ENCODE results near the gene PCLAF.
"Not testable (repeated sequence)": the region's sequence is repeated elsewhere in the genome, so short reads cannot be mapped to it uniquely, and the experiment has no call there.

Gene PCLAF

GRCh38 chr15:64398575-64398974 is 17.3 kb upstream of the PCLAF start:
- Histone ChIP-seq H3K4me3 (ENCODE audit: low read length, poor library complexity, severe bottlenecking) (no peak overlapping the region), H4K20me1 (ENCODE audit: insufficient read depth, low read length, poor library complexity, severe bottlenecking) (no peaks in the 10 kb centered on the region), H3K9ac (ENCODE audit: low read depth, low read length, poor library complexity, severe bottlenecking) (no peak overlapping the region), H3K79me2 (ENCODE audit: insufficient read depth, low read length) (no peaks in the 10 kb centered on the region), H3K4me2 (ENCODE audit: low read depth, low read length, poor library complexity, severe bottlenecking) (no peak overlapping the region), H3K4me1 (ENCODE audit: insufficient read depth, low read length, poor library complexity, severe bottlenecking) (no peaks in the 10 kb centered on the region), H3K9me2 (replicated peaks; ENCODE audit: low read depth, low read length) (no peaks in the 10 kb centered on the region), H3F3A (ENCODE audit: low read depth) (no peaks in the 10 kb centered on the region), H3K27me3 (ENCODE audit: insufficient read depth, low read length, poor library complexity, severe bottlenecking) (no peaks in the 10 kb centered on the region), H3K9me3 (ENCODE audit: insufficient read depth, low read depth, low read length) (no peaks in the 10 kb centered on the region), H3K36me3 (ENCODE audit: insufficient read depth, low read length) (peaks cover 42% of the 10 kb centered on the region; the same call in 1 of the 2 replicates), H2AFZ (ENCODE audit: low read length) (no peak overlapping the region)
- TF ChIP-seq CTCF (conservative IDR thresholded peaks at IDR 0.05; ENCODE audit: low read length) (no peak), EZH2phosphoT487 (IDR thresholded peaks at IDR 0.05; ENCODE audit: borderline replicate concordance) (no peak)

- Histone ChIP-seq H3K4me3 (ENCODE audit: low read length, poor library complexity, severe bottlenecking) (no peak overlapping the region), H3K4me2 (ENCODE audit: low read depth, low read length, poor library complexity, severe bottlenecking) (no peak overlapping the region), H3K9me3 (ENCODE audit: insufficient read depth, low read depth, low read length) (no peaks in the 10 kb centered on the region), H3K4me1 (ENCODE audit: insufficient read depth, low read length, poor library complexity, severe bottlenecking) (peaks cover 5% of the 10 kb centered on the region), H3K36me3 (ENCODE audit: insufficient read depth, low read length) (peaks cover 42% of the 10 kb centered on the region; the same call in 1 of the 2 replicates), H3K9ac (ENCODE audit: low read depth, low read length, poor library complexity, severe bottlenecking) (no peak overlapping the region), H3K9me2 (replicated peaks; ENCODE audit: low read depth, low read length) (no peaks in the 10 kb centered on the region), H2AFZ (ENCODE audit: low read length) (no peak overlapping the region), H3F3A (ENCODE audit: low read depth) (no peaks in the 10 kb centered on the region), H3K27me3 (ENCODE audit: insufficient read depth, low read length, poor library complexity, severe bottlenecking) (no peaks in the 10 kb centered on the region), H4K20me1 (ENCODE audit: insufficient read depth, low read length, poor library complexity, severe bottlenecking) (no peaks in the 10 kb centered on the region), H3K79me2 (ENCODE audit: insufficient read depth, low read length) (peaks cover 4% of the 10 kb centered on the region; the same call in 1 of the 2 replicates)
- no peak for TF ChIP-seq EZH2phosphoT487 (IDR thresholded peaks at IDR 0.05; ENCODE audit: borderline replicate concordance)
- TF ChIP-seq CTCF (conservative IDR thresholded peaks at IDR 0.05; ENCODE audit: low read length) = no peak
Measured at GRCh38 chr15:64396789-64397188, 15.5 kb upstream of the PCLAF start.

GRCh38 chr15:64392471-64392870 is 11.2 kb upstream of the PCLAF start:
- Histone ChIP-seq H3K4me2 (ENCODE audit: low read depth, low read length, poor library complexity, severe bottlenecking) (peak overlapping the region; percentile 31), H3K4me1 (ENCODE audit: insufficient read depth, low read length, poor library complexity, severe bottlenecking) (peaks cover 14% of the 10 kb centered on the region), H3K36me3 (ENCODE audit: insufficient read depth, low read length) (peaks cover 16% of the 10 kb centered on the region; the same call in 1 of the 2 replicates), H3K79me2 (ENCODE audit: insufficient read depth, low read length) (peaks cover 23% of the 10 kb centered on the region)
- not testable (repeated sequence) for H3F3A ChIP-seq (ENCODE audit: low read depth); H3K27me3 ChIP-seq (ENCODE audit: insufficient read depth, low read length, poor library complexity, severe bottlenecking); H3K9me2 ChIP-seq (replicated peaks; ENCODE audit: low read depth, low read length); H4K20me1 ChIP-seq (ENCODE audit: insufficient read depth, low read length, poor library complexity, severe bottlenecking); H2AFZ ChIP-seq (ENCODE audit: low read length); H3K9ac ChIP-seq (ENCODE audit: low read depth, low read length, poor library complexity, severe bottlenecking); H3K9me3 ChIP-seq (ENCODE audit: insufficient read depth, low read depth, low read length); H3K4me3 ChIP-seq (ENCODE audit: low read length, poor library complexity, severe bottlenecking)

GRCh38 chr15:64389036-64389435 is 7.8 kb upstream of the PCLAF start:
- H3K9me2 ChIP-seq (replicated peaks; ENCODE audit: low read depth, low read length) = no peaks in the 10 kb centered on the region
- H3K4me3 ChIP-seq (ENCODE audit: low read length, poor library complexity, severe bottlenecking) = peak overlapping the region; percentile 94
- peak overlapping the region; percentile 79 for H3K9ac ChIP-seq (ENCODE audit: low read depth, low read length, poor library complexity, severe bottlenecking)
- H3K9me3 ChIP-seq (ENCODE audit: insufficient read depth, low read depth, low read length) = no peaks in the 10 kb centered on the region
- H3F3A ChIP-seq (ENCODE audit: low read depth) = no peaks in the 10 kb centered on the region
- H2AFZ ChIP-seq (ENCODE audit: low read length) = no peak overlapping the region
- H3K79me2 ChIP-seq (ENCODE audit: insufficient read depth, low read length) = peaks cover 30% of the 10 kb centered on the region
- H3K36me3 ChIP-seq (ENCODE audit: insufficient read depth, low read length) = no peaks in the 10 kb centered on the region
- H4K20me1 ChIP-seq (ENCODE audit: insufficient read depth, low read length, poor library complexity, severe bottlenecking) = no peaks in the 10 kb centered on the region
- TF ChIP-seq EZH2phosphoT487 (IDR thresholded peaks at IDR 0.05; ENCODE audit: borderline replicate concordance) (no peak), CTCF (conservative IDR thresholded peaks at IDR 0.05; ENCODE audit: low read length) (no peak)
- H3K4me2 ChIP-seq (ENCODE audit: low read depth, low read length, poor library complexity, severe bottlenecking) = peak overlapping the region; percentile 70
- H3K27me3 ChIP-seq (ENCODE audit: insufficient read depth, low read length, poor library complexity, severe bottlenecking) = no peaks in the 10 kb centered on the region
- H3K4me1 ChIP-seq (ENCODE audit: insufficient read depth, low read length, poor library complexity, severe bottlenecking) = peaks cover 18% of the 10 kb centered on the region
